ENCODE data around the gene GALR3. TPM values are rescaled to one million over a fixed set of nuclear protein-coding genes. Genes with fewer than 3 reads are reported as not detected.

GALR3 gene
- total RNA-seq, 1 experiment from 2014 or later: not detected

- DNase-seq (ENCODE audit: low spot score): no peak
Measured at GRCh38 chr22:37803195-37803638, 20.0 kb upstream of the GALR3 start.

- DNase-seq (ENCODE audit: low spot score): no peak
Measured at GRCh38 chr22:37803639-37804351, 19.4 kb upstream of the GALR3 start.

GRCh38 chr22:37804352-37804880 lies 18.8 kb upstream of the GALR3 start:
- no peak for DNase-seq (ENCODE audit: low spot score)

GRCh38 chr22:37804881-37805809 lies 18.0 kb upstream of the GALR3 start:
- no peak for DNase-seq (ENCODE audit: low spot score)

GRCh38 chr22:37805810-37806277 lies 17.3 kb upstream of the GALR3 start:
- DNase-seq (ENCODE audit: low spot score): no peak

GRCh38 chr22:37806409-37807333 lies 16.5 kb upstream of the GALR3 start:
- no peak for DNase-seq (ENCODE audit: low spot score)

GRCh38 chr22:37807410-37808293 lies 15.5 kb upstream of the GALR3 start, which contains the start of gene GCAT:
TSS of gene GCAT (plus strand) at chr22:37807934. CDS start at chr22:37807968, 34 bp downstream.
- DNase-seq (ENCODE audit: low spot score): peak; percentile 81

- DNase-seq (ENCODE audit: low spot score): no peak
Measured at GRCh38 chr22:37808294-37808657, 14.9 kb upstream of the GALR3 start.

GRCh38 chr22:37809672-37810333 lies 13.4 kb upstream of the GALR3 start:
- no peak for DNase-seq (ENCODE audit: low spot score)

GRCh38 chr22:37811867-37812266 lies 11.3 kb upstream of the GALR3 start:
- DNase-seq (ENCODE audit: low spot score): no peak

- no peak for DNase-seq (ENCODE audit: low spot score)
Measured at GRCh38 chr22:37812869-37813678, 10.1 kb upstream of the GALR3 start.

- DNase-seq (ENCODE audit: low spot score): no peak
Measured at GRCh38 chr22:37815593-37815992, 7.6 kb upstream of the GALR3 start.

- DNase-seq (ENCODE audit: low spot score): no peak
Measured at GRCh38 chr22:37816543-37817180, 6.5 kb upstream of the GALR3 start.

- peak; percentile 27 for DNase-seq (ENCODE audit: low spot score)
Measured at GRCh38 chr22:37817705-37818408, 5.3 kb upstream of the GALR3 start.

- DNase-seq (ENCODE audit: low spot score): no peak
Measured at GRCh38 chr22:37818409-37819104, 4.6 kb upstream of the GALR3 start.

- no peak for DNase-seq (ENCODE audit: low spot score)
Measured at GRCh38 chr22:37819105-37819433, 4.1 kb upstream of the GALR3 start.

- DNase-seq (ENCODE audit: low spot score): no peak
Measured at GRCh38 chr22:37820350-37820749, 2.8 kb upstream of the GALR3 start.
